ENCODE data around the gene TMEM234. TPM values are rescaled to one million over a fixed set of nuclear protein-coding genes. Genes with fewer than 3 reads are reported as not detected.

Gene TMEM234
- total RNA-seq, 1 donor from 2014 or later, result 9.8 TPM

DNA sequence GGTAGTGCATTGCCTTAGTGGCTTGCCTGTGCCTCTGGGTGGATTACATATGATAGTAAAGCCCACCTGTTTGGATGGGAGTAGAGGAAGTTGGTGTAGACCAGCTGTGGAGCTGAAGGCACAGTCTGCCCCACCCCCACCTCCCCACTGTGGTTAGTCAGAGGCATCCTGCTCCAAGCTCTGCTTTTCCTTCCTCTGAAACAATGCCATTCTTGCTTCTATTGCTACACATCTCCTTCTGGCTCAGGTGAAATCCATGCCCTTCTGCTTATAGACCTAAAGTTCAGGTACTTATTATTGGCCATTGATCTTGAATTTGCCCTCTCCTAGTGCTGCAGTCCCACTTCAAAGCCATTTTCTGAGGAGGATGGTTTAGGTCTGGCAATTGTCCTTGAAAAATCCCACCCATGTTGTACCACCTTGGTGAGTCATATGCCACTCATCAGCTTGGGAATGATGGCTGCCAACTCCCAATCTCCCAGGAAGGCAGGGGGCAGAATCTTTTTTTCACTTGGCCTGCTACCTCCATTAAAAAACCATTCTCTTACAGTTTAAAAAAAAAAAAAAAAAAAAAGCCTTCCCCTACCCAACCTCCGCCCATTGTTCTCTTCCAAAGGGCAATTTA is 49.4 kb downstream of the TMEM234 start:
- DNase-seq, result no peak

DNA sequence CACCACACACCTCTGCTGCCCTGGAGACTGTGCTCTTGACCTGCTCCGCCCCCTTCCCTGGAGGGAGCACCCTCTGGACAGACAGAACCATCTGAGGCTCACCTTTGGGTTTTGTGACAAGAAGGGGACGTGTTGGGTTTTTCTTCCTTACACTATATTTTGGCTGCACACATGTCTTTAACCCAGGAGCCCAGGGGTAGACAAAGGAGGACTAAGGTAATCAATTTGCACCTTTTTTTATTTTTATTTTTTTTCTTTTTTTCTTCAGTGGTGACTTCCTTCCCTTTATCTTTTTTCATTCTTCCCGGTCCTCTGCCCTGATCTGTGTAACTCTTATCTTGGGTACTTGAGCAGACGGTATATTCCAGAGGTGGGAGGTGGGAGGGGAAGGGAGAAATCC is 51.2 kb downstream of the TMEM234 start:
- DNase-seq, result no peak

Small RNA genes within 50 kb of the gene (small RNA-seq; reads per million reads assigned to genes)
- not detected for gene RF00017

Other genes with a start within 250 kb of the TMEM234 start
- 87.2 TPM for gene KHDRBS1, start 208.5 kb downstream of the TMEM234 start, total RNA-seq
- gene TMEM39B, start 149.4 kb downstream of the TMEM234 start, total RNA-seq, result 4.2 TPM
- gene KPNA6, start 114.3 kb downstream of the TMEM234 start, total RNA-seq, result 25.3 TPM
- gene TXLNA, start 42.7 kb downstream of the TMEM234 start, total RNA-seq, result 21.1 TPM
- 31.7 TPM for gene CCDC28B, start 21.8 kb downstream of the TMEM234 start, total RNA-seq
- gene IQCC, start 16.7 kb downstream of the TMEM234 start, total RNA-seq, result 2.3 TPM
- not detected for gene DCDC2B, start 13.3 kb downstream of the TMEM234 start, total RNA-seq
- 79.7 TPM for gene EIF3I, start 54 bp upstream of the TMEM234 start, total RNA-seq
- gene FAM167B, start 24.9 kb upstream of the TMEM234 start, total RNA-seq, result 2.0 TPM
- not detected for gene LCK, start 28.9 kb upstream of the TMEM234 start, total RNA-seq
- 19.8 TPM for gene HDAC1, start 69.7 kb upstream of the TMEM234 start, total RNA-seq
- gene MARCKSL1, start 113.9 kb upstream of the TMEM234 start, total RNA-seq, result 356 TPM
- 1.6 TPM for gene FAM229A, start 140.1 kb upstream of the TMEM234 start, total RNA-seq
- gene TSSK3, start 140.2 kb upstream of the TMEM234 start, total RNA-seq, result not detected
- 60.7 TPM for gene BSDC1, start 172.1 kb upstream of the TMEM234 start, total RNA-seq
- 14.0 TPM for gene ZBTB8B, start 242.7 kb upstream of the TMEM234 start, total RNA-seq